Measurements from ENCODE around the gene STPG3. TPM values are rescaled to one million over a fixed set of nuclear protein-coding genes. Genes with fewer than 3 reads are reported as not detected.

STPG3 gene
- polyA plus RNA-seq, 1 donor, result 3.4 TPM

DNA sequence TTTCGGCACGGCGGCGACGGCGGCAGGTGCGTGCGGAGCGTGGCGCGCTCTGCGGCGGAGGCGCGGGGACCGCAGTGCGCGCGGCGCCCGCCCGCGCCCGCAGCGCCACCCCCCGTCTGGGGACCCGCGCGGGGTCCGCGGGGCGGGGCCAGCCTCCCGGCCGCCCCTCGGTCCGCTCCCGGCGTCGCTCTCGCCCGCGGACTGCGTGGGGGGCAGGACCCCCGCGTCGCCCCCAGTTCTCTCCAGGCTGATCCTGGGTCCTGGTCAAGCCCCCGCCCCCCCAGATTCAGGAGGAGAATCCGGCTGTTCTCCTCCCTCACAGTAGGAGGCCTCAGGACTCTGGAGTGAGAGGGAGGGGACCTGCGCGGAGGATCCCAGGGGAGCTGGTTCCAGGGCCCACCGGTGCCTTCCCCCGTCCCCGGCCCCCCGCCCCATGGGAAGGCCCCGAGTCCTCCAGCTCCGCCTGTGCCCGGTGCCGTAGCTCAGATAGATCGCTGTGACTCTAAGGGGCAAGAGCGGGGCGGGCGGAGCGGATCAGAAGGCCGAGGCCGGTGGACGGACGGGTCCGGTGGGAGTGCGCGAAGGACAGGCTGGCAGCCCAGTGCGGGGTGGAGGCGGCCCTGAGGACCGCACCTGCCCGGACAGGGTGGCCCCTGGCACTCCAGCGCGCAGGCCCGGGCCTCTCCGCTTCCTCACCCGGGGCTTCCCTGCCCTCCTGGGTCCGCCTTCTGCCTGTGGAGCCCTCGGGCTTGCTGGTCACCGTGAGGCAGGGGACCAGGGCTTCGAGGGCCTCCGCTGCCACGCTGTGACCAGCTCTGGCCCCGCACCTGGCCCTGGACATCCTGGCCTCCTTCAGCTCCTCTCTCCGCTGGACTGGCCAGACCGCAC, 28.7 kb upstream of the STPG3 start, which contains the start of gene RNF208:
TSS of gene RNF208 (minus strand) at position 51 of the 888 bp plus-strand sequence. CDS start 1,028 bp downstream, outside the sequence.
- DNase-seq, result peak in 1 of 2 donors; percentile 60
- Histone ChIP-seq H3K4me1 (ENCODE audit: control insufficient read depth, insufficient read depth, low read length) (peaks cover 59% of the 10 kb centered on the region), H3K27ac (ENCODE audit: low read length) (peak within 1 kb of the TSS; percentile 79), H3K4me3 (ENCODE audit: low read length) (peak within 1 kb of the TSS; percentile 76), H3K9me3 (ENCODE audit: control insufficient read depth, low read depth, low read length) (peaks cover 9% of the 10 kb centered on the region), H3K36me3 (ENCODE audit: control insufficient read depth, insufficient read depth, low read length) (no peaks in the 10 kb centered on the region), H3K27me3 (ENCODE audit: control insufficient read depth, insufficient read depth, low read length) (no peaks in the 10 kb centered on the region)
- no CpG with 5 or more reads among the region's 88 CpGs for WGBS (ENCODE audit: insufficient coverage, low lambda C conversion rate)

DNA sequence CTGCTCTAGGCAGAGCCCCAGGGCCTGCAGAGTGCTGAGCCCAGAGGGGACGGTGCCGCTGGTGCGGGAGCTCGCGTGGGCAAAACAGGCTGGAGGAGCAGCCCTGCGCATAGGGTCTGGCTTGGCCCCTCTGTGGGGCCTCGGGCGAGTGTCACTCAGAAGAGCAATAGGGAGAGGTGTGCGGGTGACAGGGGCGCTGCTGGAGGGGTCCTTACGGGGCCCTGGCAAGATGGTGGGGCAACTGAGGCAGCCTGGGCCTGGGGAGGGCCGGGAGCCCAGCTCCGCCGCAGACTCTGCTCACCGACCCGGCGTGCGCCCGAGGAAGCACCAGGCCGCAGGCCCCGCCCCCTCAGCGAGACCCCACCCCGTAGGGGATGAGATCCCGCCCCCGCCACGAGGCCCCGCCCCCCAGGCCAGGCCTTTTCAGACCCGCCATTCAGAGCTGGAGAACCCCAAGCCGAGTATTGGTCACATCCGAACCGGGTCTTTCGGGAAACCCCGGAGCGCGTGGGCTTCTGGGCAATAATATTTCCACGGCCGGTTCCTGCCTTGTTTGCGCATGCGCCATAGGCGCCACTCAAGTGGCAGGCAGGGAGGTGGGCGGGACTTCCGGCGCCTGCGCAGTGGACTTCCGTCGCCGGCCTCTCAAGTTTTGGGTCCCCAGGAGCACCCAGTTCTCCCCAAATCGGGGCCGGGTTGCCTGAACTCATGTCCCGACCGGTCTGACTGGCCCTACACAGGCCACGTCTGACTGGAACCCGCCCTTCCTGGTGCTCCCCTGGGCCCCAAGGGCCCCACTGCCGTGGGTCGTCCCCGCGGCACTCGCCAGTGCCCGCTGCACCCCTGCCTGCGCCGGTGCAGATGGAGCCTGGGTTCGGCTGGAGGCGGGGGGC, 27.8 kb upstream of the STPG3 start:
- peak overlapping the region; percentile 86 for H3K27ac ChIP-seq (ENCODE audit: low read length)
- no CpG with 5 or more reads among the region's 63 CpGs for WGBS (ENCODE audit: insufficient coverage, low lambda C conversion rate)
- peak overlapping the region; percentile 76 for H3K4me3 ChIP-seq (ENCODE audit: low read length)
- no peaks in the 10 kb centered on the region for H3K27me3 ChIP-seq (ENCODE audit: control insufficient read depth, insufficient read depth, low read length)
- H3K9me3 ChIP-seq (ENCODE audit: control insufficient read depth, low read depth, low read length), result peaks cover 12% of the 10 kb centered on the region
- peak; percentile 97 to 98 for DNase-seq
- H3K36me3 ChIP-seq (ENCODE audit: control insufficient read depth, insufficient read depth, low read length), result no peaks in the 10 kb centered on the region
- peaks cover 57% of the 10 kb centered on the region for H3K4me1 ChIP-seq (ENCODE audit: control insufficient read depth, insufficient read depth, low read length)

DNA sequence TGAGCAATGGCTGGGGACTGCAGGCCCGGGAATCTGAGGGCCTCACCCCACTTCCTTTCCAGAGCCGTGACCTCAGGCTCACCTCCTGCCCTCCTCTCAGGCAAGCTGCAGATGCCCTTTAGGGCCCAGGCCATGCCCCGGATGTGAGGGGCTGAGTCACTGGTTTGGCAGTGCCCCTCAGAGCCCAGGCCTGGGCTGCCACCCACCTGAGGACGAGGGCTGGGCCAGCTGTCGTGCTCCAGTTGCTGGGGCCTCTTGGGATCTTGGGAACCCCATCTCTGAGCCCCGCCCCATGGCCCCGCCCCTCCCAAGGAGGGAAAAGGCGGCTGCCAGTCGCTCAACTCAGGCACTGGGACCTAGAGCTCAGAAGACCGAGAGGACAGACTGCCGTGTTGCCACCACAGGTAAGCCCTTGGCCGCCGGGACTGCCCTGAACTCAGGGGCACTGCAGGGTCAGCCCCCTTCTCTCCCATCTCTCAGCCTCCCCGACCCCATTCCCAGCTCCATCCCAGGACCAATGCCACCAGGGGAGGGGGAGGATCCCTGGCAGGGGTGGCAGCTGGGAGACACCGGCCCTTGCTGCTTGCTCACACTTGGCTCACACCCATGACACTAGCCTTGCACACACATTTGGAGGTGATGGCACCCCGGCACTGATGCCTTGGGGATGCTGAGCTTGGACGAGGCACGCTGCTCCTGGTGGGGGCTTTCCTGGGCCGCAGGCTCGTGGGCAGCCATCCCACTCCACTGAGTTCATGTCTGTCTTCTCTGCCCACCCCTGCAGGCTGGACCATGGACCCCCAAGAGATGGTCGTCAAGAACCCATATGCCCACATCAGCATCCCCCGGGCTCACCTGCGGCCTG, 26.0 kb upstream of the STPG3 start, which contains the start of gene CYSRT1:
TSS of gene CYSRT1 (plus strand) at position 345 of the 865 bp plus-strand sequence. CDS start at position 793, 448 bp downstream.
- H3K36me3 ChIP-seq (ENCODE audit: control insufficient read depth, insufficient read depth, low read length), result no peaks in the 10 kb centered on the region
- H3K27ac ChIP-seq (ENCODE audit: low read length), result peak within 1 kb of the TSS; percentile 86
- H3K4me3 ChIP-seq (ENCODE audit: low read length), result peak within 1 kb of the TSS; percentile 76
- H3K4me1 ChIP-seq (ENCODE audit: control insufficient read depth, insufficient read depth, low read length), result peaks cover 62% of the 10 kb centered on the region
- H3K27me3 ChIP-seq (ENCODE audit: control insufficient read depth, insufficient read depth, low read length), result no peaks in the 10 kb centered on the region
- no CpG with 5 or more reads among the region's 23 CpGs for WGBS (ENCODE audit: insufficient coverage, low lambda C conversion rate)
- H3K9me3 ChIP-seq (ENCODE audit: control insufficient read depth, low read depth, low read length), result peaks cover 14% of the 10 kb centered on the region
- DNase-seq, result peak in 1 of 2 donors; percentile 74

DNA sequence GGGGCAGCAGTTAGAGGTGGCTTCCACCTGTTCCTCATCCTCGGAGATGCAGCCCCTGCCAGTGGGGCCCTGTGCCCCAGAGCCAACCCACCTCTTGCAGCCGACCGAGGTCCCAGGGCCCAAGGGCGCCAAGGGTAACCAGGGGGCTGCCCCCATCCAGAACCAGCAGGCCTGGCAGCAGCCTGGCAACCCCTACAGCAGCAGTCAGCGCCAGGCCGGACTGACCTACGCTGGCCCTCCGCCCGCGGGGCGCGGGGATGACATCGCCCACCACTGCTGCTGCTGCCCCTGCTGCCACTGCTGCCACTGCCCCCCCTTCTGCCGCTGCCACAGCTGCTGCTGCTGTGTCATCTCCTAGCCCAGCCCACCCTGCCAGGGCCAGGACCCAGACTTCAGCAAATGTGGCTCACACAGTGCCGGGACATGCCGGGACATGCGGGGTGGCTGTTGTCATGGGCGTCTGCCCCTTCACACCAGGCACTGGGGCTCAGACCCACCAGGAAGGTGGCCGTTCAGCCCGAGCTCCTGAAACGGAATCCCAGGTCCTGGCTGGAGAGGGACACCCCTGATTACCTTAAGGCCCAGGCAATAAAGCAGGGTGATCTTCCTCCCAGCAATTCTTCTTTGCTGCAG, 25.3 kb upstream of the STPG3 start:
- peak in 1 of 2 donors; percentile 30 for DNase-seq
- peak overlapping the region; percentile 82 for H3K27ac ChIP-seq (ENCODE audit: low read length)
- no peaks in the 10 kb centered on the region for H3K36me3 ChIP-seq (ENCODE audit: control insufficient read depth, insufficient read depth, low read length)
- no peak overlapping the region for H3K4me3 ChIP-seq (ENCODE audit: low read length)
- no peaks in the 10 kb centered on the region for H3K27me3 ChIP-seq (ENCODE audit: control insufficient read depth, insufficient read depth, low read length)
- H3K4me1 ChIP-seq (ENCODE audit: control insufficient read depth, insufficient read depth, low read length), result peaks cover 70% of the 10 kb centered on the region
- peaks cover 7% of the 10 kb centered on the region for H3K9me3 ChIP-seq (ENCODE audit: control insufficient read depth, low read depth, low read length)
- no CpG with 5 or more reads among the region's 21 CpGs for WGBS (ENCODE audit: insufficient coverage, low lambda C conversion rate)

DNA sequence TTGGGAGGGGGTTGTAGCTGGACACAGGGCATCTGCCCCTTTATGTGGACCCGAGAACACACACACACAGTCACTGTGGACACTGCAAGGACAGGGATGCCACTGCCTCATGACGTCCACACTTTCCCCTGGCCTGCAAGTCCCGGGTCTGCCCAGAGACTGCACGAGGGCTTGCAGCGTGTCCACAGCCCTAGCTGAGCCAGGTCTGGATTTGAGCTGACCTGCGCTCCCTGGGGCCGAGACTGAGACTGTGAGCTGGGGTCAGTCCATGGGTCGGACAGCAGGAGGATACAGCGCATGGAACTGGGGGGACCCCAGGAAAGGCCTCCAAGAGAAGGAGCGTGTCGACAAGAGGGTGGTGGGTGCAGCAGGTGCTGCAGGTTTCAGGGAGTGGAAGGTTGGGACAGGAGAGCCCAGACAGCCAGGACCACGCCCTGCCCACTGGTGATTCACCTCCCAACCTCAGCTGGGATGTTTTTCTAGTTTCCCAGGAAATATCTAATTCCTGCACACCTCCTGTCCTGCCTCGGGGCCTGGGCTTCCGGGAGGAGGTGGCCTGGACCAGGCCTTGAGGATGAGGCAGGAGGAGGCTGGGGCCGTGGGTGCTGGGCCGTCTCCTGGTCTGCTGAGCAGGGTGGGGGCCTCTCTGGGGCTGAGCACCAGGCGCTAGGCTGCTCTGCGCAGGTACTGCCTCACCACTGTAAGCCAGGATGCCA, 24.6 kb upstream of the STPG3 start:
- Histone ChIP-seq H3K4me3 (ENCODE audit: low read length) (no peak overlapping the region), H3K27ac (ENCODE audit: low read length) (peak overlapping the region; percentile 82), H3K27me3 (ENCODE audit: control insufficient read depth, insufficient read depth, low read length) (no peaks in the 10 kb centered on the region), H3K36me3 (ENCODE audit: control insufficient read depth, insufficient read depth, low read length) (no peaks in the 10 kb centered on the region), H3K4me1 (ENCODE audit: control insufficient read depth, insufficient read depth, low read length) (peaks cover 77% of the 10 kb centered on the region), H3K9me3 (ENCODE audit: control insufficient read depth, low read depth, low read length) (peaks cover 7% of the 10 kb centered on the region)
- WGBS (ENCODE audit: insufficient coverage, low lambda C conversion rate), result no CpG with 5 or more reads among the region's 18 CpGs
- DNase-seq, result peak in 1 of 2 donors; percentile 68

DNA sequence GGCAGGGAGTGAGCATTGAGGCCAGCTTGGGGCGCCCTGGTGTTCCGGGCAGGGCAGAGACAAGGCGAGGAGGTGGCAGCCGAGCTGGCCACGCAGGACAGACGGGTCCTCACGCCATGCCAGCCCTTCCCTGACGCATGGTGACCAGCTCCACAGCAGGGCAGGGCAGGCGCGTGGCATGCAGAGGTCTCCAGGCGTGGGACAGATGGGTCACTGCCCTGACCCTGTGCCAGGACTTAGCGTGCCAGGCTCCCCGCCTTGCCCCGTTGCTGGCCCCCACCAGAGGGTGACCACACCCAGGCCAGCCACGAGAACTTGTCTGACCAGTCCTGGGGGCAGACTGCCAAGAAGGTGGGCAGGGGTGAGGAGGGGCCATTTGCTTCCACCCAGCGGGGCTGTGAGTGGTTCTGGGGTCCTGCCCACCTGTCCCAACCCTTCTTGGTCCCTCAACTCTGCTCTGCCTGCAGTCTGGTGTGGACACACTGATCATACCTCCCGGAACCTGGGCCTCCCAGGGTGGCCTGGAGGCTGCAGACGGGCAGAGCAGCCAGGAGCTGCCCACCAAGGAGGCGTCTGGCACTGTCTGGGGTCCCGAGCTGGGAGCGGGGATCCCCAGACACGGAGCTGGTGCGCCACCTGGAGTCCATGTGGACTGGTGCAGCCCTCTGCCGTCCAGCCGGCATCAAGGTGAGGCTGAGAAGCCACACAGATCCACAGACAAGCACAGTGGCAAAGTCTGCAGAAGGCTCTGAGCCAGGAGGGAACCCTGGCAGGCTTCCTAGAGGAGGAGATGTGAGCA, 23.8 kb upstream of the STPG3 start, which contains the start of gene RNF224:
TSS of gene RNF224 (plus strand) at position 449 of the 799 bp plus-strand sequence. CDS start 834 bp downstream, outside the sequence.
- H3K4me3 ChIP-seq (ENCODE audit: low read length), result peak within 1 kb of the TSS; percentile 41
- peaks cover 8% of the 10 kb centered on the region for H3K36me3 ChIP-seq (ENCODE audit: control insufficient read depth, insufficient read depth, low read length)
- WGBS (ENCODE audit: insufficient coverage, low lambda C conversion rate), result no CpG with 5 or more reads among the region's 25 CpGs
- H3K27ac ChIP-seq (ENCODE audit: low read length), result peak within 1 kb of the TSS; percentile 91
- peaks cover 9% of the 10 kb centered on the region for H3K9me3 ChIP-seq (ENCODE audit: control insufficient read depth, low read depth, low read length)
- H3K27me3 ChIP-seq (ENCODE audit: control insufficient read depth, insufficient read depth, low read length), result no peaks in the 10 kb centered on the region
- DNase-seq, result peak; percentile 80 to 85
- H3K4me1 ChIP-seq (ENCODE audit: control insufficient read depth, insufficient read depth, low read length), result peaks cover 84% of the 10 kb centered on the region

DNA sequence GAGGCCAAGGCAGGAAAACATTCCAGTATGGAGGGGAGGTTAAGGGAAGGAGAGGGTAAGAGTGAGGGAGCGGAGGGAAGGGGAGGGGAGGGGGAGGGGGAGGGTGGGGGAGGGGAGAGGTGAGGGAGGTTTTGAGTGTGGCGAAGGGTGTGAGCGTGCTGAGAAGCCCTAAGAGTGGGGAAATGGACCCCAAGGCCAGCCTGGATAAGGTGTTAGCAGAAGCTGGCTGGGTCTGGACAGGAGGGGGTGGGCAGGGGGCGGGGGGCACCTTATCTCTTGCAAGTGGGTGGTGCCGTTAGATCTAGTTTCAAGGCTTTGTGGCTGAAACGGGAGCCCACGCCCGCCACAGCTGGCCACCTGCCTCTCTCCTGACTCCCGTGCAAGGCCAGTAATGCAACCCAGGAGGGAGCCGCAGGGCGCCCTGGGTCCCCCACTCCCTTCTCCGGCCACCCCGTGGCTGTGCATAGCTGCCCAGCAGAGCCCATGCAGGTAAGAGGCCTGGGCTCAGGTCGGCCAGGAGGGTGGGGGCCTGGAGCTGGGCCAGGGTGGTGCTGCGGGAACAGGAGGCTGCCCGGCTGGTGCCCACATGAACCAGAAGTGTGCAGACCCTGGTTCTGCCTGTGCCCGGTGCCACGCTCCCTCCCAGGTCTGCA, 23.1 kb upstream of the STPG3 start:
- Histone ChIP-seq H3K27ac (ENCODE audit: low read length) (peak overlapping the region; percentile 91), H3K9me3 (ENCODE audit: control insufficient read depth, low read depth, low read length) (peaks cover 16% of the 10 kb centered on the region), H3K4me1 (ENCODE audit: control insufficient read depth, insufficient read depth, low read length) (peaks cover 85% of the 10 kb centered on the region), H3K36me3 (ENCODE audit: control insufficient read depth, insufficient read depth, low read length) (peaks cover 13% of the 10 kb centered on the region), H3K4me3 (ENCODE audit: low read length) (peak overlapping the region; percentile 41), H3K27me3 (ENCODE audit: control insufficient read depth, insufficient read depth, low read length) (no peaks in the 10 kb centered on the region)
- DNase-seq, result peak in 1 of 2 donors; percentile 41
- no CpG with 5 or more reads among the region's 18 CpGs for WGBS (ENCODE audit: insufficient coverage, low lambda C conversion rate)

DNA sequence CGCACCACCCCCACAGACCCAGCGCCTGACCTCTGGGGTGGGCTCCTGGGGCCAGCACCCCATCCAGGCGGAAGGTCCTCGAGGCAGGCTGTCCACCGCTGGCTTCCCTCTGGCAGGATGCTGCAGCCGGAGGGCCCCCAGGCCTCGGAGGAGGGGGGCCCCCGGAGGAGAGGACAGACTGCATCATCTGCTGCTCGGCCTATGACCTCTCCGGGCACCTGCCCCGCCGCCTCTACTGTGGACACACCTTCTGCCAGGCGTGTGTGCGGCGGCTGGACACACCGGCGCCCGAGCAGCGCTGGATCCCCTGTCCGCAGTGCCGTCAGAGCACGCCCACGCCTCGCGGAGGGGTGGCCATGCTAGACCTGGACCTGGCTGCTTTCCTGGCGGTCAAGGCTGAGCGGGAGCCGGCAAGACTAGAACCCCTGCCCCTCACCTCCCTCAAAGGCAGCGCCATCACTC, 22.5 kb upstream of the STPG3 start:
- Histone ChIP-seq H3K4me1 (ENCODE audit: control insufficient read depth, insufficient read depth, low read length) (peaks cover 83% of the 10 kb centered on the region), H3K4me3 (ENCODE audit: low read length) (peak overlapping the region; percentile 41)
- peak in 1 of 2 donors; percentile 51 for DNase-seq

More for the DNA sequence above, 22.5 kb upstream of the STPG3 start:
- Histone ChIP-seq H3K9me3 (ENCODE audit: control insufficient read depth, low read depth, low read length) (peaks cover 21% of the 10 kb centered on the region), H3K36me3 (ENCODE audit: control insufficient read depth, insufficient read depth, low read length) (peaks cover 18% of the 10 kb centered on the region), H3K27me3 (ENCODE audit: control insufficient read depth, insufficient read depth, low read length) (no peaks in the 10 kb centered on the region), H3K27ac (ENCODE audit: low read length) (peak overlapping the region; percentile 91)
- no CpG with 5 or more reads among the region's 29 CpGs for WGBS (ENCODE audit: insufficient coverage, low lambda C conversion rate)
